GM12878 (cell line): ENCODE measurements around the gene RYR2. TPM values are rescaled to one million over a fixed set of nuclear protein-coding genes. Genes with fewer than 3 reads are reported as not detected.

Experiments
- ATAC-seq: fragments of 200-7000 bp; cut with Tn5 transposase; 3 replicates; pipeline ENCODE4 v1.9.1; 2020; ENCODE audit warnings: mild to moderate bottlenecking, moderate library complexity
- BruUV-seq: library from RNA; stranded (reverse); fragments of 400-500 nt; replicated peaks from 2 replicates; lab custom pipeline; 2021; lab: Mats Ljungman, UMichigan
- CTCF ChIA-PET: fragments of 300-600 bp; sonication (Branson Sonifier 250); formaldehyde crosslinking; extraction: SDS; loops from one replicate; lab custom pipeline; 2021; ENCODE audit warnings: inconsistent platforms; lab: Yijun Ruan, JAX
- POLR2A ChIA-PET: fragments of 350-600 bp; formaldehyde crosslinking; extraction: SDS; loops from one replicate; lab custom pipeline; 2021; ENCODE audit warnings: inconsistent platforms; lab: Charles Lee
- RAD21 ChIA-PET: fragments of 300-600 bp; sonication (Branson Sonifier 250); formaldehyde crosslinking; loops from one replicate; lab custom pipeline; 2023; ENCODE audit warnings: antibody characterized with exemption; ENCODE audit not compliant: unreplicated experiment; lab: Charles Lee
- SMC1A ChIA-PET: fragments of 300-600 bp; sonication (Branson Sonifier 250); formaldehyde crosslinking; loops from one replicate; lab custom pipeline; 2023; ENCODE audit not compliant: unreplicated experiment, uncharacterized antibody; lab: Charles Lee
- DNase-seq: peaks from one replicate; pipeline ENCODE4 v3.0.0-alpha.2; 2011; ENCODE audit warnings: low read depth, low spot score
- FAIRE-seq: peaks from 3 replicates; lab custom pipeline; 2011; peaks lifted over from hg19 to GRCh38; lab: Jason Lieb, UNC
- H2AFZ ChIP-seq: 2 replicates; pipeline ENCODE4 v1.6.0; 2011; ENCODE audit warnings: low read depth, low read length, control low read depth; ENCODE audit not compliant: control insufficient read depth
- H3K27ac ChIP-seq: 2 replicates; pipeline ENCODE4 v1.5.1; 2011; ENCODE audit warnings: control low read depth; ENCODE audit not compliant: control insufficient read depth, insufficient read depth
- H3K27me3 ChIP-seq, 2 experiments: replicated peaks in 1 of 2; 2 replicates each; pipeline versions ENCODE4 v1.6.0 to v1.6.1; 2011; ENCODE audit warnings: low read length in 1 of 2; ENCODE audit not compliant: control insufficient read depth in 2 of 2, insufficient read depth in 2 of 2
- H3K36me3 ChIP-seq, 2 experiments: 2 replicates each; pipeline ENCODE4 v1.5.1; 2011; ENCODE audit warnings: low read length in 1 of 2; ENCODE audit not compliant: control insufficient read depth in 2 of 2, insufficient read depth in 2 of 2
- H3K4me1 ChIP-seq: 2 replicates; pipeline ENCODE4 v1.6.1; 2011; ENCODE audit warnings: mild to moderate bottlenecking, low read length, moderate library complexity, mixed read lengths; ENCODE audit not compliant: control insufficient read depth, insufficient read depth
- H3K4me2 ChIP-seq: 2 replicates; pipeline ENCODE4 v1.6.0; 2011; ENCODE audit warnings: control low read depth; ENCODE audit not compliant: control insufficient read depth, insufficient read depth
- H3K4me3 ChIP-seq: fragments of 200-600 bp; sonication (generic); 2 replicates; pipeline ENCODE4 v1.5.1; 2016
- H3K79me2 ChIP-seq: 2 replicates; pipeline ENCODE4 v1.6.0; 2011; ENCODE audit warnings: low read length; ENCODE audit not compliant: control insufficient read depth, insufficient read depth
- H3K9ac ChIP-seq: 2 replicates; pipeline ENCODE4 v1.8.0; 2011; ENCODE audit warnings: low read length, control low read depth, mixed read lengths; ENCODE audit not compliant: control insufficient read depth, insufficient read depth
- H3K9me3 ChIP-seq: replicated peaks from 3 replicates; pipeline ENCODE4 v1.5.1; 2011; ENCODE audit warnings: mild to moderate bottlenecking, low read length; ENCODE audit not compliant: control insufficient read depth, insufficient read depth
- H4K20me1 ChIP-seq: 2 replicates; pipeline ENCODE4 v1.6.0; 2011; ENCODE audit not compliant: control insufficient read depth, insufficient read depth
- ETV6 ChIP-seq, 2 experiments: fragments of 450-650 bp in 1 of 2; IDR thresholded peaks in 1 of 2; conservative IDR thresholded peaks in 1 of 2; 2 replicates each; pipeline ENCODE4 v1.6.1; 2014; ENCODE audit warnings: antibody characterized with exemption in 1 of 2, borderline replicate concordance in 1 of 2, low read depth in 1 of 2, mild to moderate bottlenecking in 1 of 2, moderate library complexity in 1 of 2
- EZH2 ChIP-seq: IDR thresholded peaks from 2 replicates; pipeline ENCODE4 v1.6.1; 2012; ENCODE audit warnings: low read depth, mild to moderate bottlenecking, control low read depth, inconsistent platforms, low read length, borderline replicate concordance; ENCODE audit not compliant: control insufficient read depth
- IKZF1 ChIP-seq: fragments of 450-650 bp; conservative IDR thresholded peaks from 2 replicates; pipeline ENCODE4 v1.6.1; 2017; ENCODE audit warnings: antibody characterized with exemption, mild to moderate bottlenecking
- IRF5 ChIP-seq: fragments of 450-650 bp; IDR thresholded peaks from 2 replicates; pipeline ENCODE4 v1.6.1; 2017; ENCODE audit warnings: borderline replicate concordance
- JUNB ChIP-seq: IDR thresholded peaks from 2 replicates; pipeline ENCODE4 v1.6.1; 2016; ENCODE audit warnings: antibody characterized with exemption, mild to moderate bottlenecking
- MYB ChIP-seq: fragments of 150-350 bp; IDR thresholded peaks from 2 replicates; pipeline ENCODE4 v1.6.1; 2014; ENCODE audit warnings: mild to moderate bottlenecking, low read depth, low read length, borderline replicate concordance
- NFYB ChIP-seq: IDR thresholded peaks from 2 replicates; pipeline ENCODE4 v1.6.1; 2011; ENCODE audit warnings: low read depth, mild to moderate bottlenecking, low read length, improper control_type of control experiment, moderate library complexity; ENCODE audit not compliant: insufficient read depth
- PKNOX1 ChIP-seq: fragments of 450-650 bp; IDR thresholded peaks from 2 replicates; pipeline ENCODE4 v1.6.1; 2016; ENCODE audit warnings: mild to moderate bottlenecking
- RFX5 ChIP-seq: IDR thresholded peaks from 2 replicates; pipeline ENCODE4 v1.6.1; 2011; ENCODE audit warnings: low read depth, low read length, improper control_type of control experiment
- SIN3A ChIP-seq: IDR thresholded peaks from 2 replicates; pipeline ENCODE4 v1.6.1; 2012; ENCODE audit warnings: low read depth, low read length, improper control_type of control experiment
- SPI1 ChIP-seq: IDR thresholded peaks from 2 replicates; pipeline ENCODE4 v1.6.1; 2011; ENCODE audit warnings: low read depth, mild to moderate bottlenecking, low read length, moderate library complexity, borderline replicate concordance; ENCODE audit not compliant: insufficient read depth
- SUPT20H ChIP-seq: IDR thresholded peaks from 2 replicates; pipeline ENCODE4 v1.6.1; 2011; ENCODE audit warnings: low read depth, mild to moderate bottlenecking, low read length, moderate library complexity, borderline replicate concordance; ENCODE audit not compliant: control insufficient read depth
- TBL1XR1 ChIP-seq: IDR thresholded peaks from 2 replicates; pipeline ENCODE4 v1.6.1; 2012; ENCODE audit warnings: low read depth, low read length, improper control_type of control experiment
- TCF7 ChIP-seq: IDR thresholded peaks from 2 replicates; pipeline ENCODE4 v1.6.1; 2014; ENCODE audit warnings: antibody characterized with exemption, borderline replicate concordance
- ZBTB40 ChIP-seq: fragments of 450-650 bp; IDR thresholded peaks from 2 replicates; pipeline ENCODE4 v1.6.1; 2016; ENCODE audit warnings: mild to moderate bottlenecking, moderate library complexity, borderline replicate concordance
- in situ Hi-C: fragments of 300-500 bp; cut with MboI; formaldehyde crosslinking; loops from 9 replicates; pipeline ENCODE4 v1.14.3; 2018; ENCODE audit warnings: mixed read lengths
- intact Hi-C: fragments of 100-400 bp; cut with micrococcal nuclease; formaldehyde crosslinking; loops from one replicate; pipeline ENCODE4 v1.14.2; 2022; ENCODE audit not compliant: unreplicated experiment
- polyA plus RNA-seq, 11 experiments: library from polyadenylated mRNA; depleted of rRNA in 4 of 11; unstranded in 6 of 11; stranded (reverse) in 5 of 11; fragments of >200 nt; fragmentation: Nextera tagmentation in 4 of 11; fragmentation: Illumina TruSeq in 1 of 11; extraction: Ambion mirVana in 4 of 11; extraction: Trizol in 1 of 11; gene quantifications; 1 replicate in 1 of 11; 2 replicates in 10 of 11; pipeline versions ENCODE4 v1.2.1 to v1.2.3, GENCODE V29; 2011 to 2016; ENCODE audit warnings: inconsistent platforms in 2 of 11, missing spikeins in 2 of 11, low read depth in 1 of 11
- total RNA-seq, 4 experiments: library from RNA; depleted of rRNA in 3 of 4; stranded (reverse); fragments of >200 nt in 3 of 4; fragmentation: Illumina TruSeq in 1 of 4; extraction: Trizol in 1 of 4; gene quantifications; 2 replicates each; pipeline versions ENCODE4 v1.2.1 to v1.2.3, GENCODE V29; 2013 to 2021

The RYR2 gene
- total and polyA plus RNA-seq, 10 of the 15 experiments (the other 5 are each of a cell fraction or from before 2014, with no cell fraction given) = 0.01 to 0.04 TPM; not detected in 8

- RAD21 ChIA-PET = no interaction called here
- BruUV-seq = no TSS peak
- Histone ChIP-seq H3K27ac (no peak overlapping the region), H4K20me1 (no peaks in the 10 kb centered on the region), H3K36me3 (no peaks in the 10 kb centered on the region), H3K4me1 (no peaks in the 10 kb centered on the region), H3K4me3 (no peak overlapping the region), H3K9ac (no peak overlapping the region), H3K4me2 (no peak overlapping the region), H3K79me2 (no peaks in the 10 kb centered on the region), H3K27me3 (no peaks in the 10 kb centered on the region; a peak in 1 of 4 replicates), H3K9me3 (no peaks in the 10 kb centered on the region), H2AFZ (no peak overlapping the region)
- SMC1A ChIA-PET = interaction anchor here (0.8 kb wide), 1 partner anchor 235 kb away, joined by 3 read pairs; no protein-coding TSS in a partner anchor
- ATAC-seq (no peak), FAIRE-seq (no peak), DNase-seq (no peak)
- POLR2A ChIA-PET = no interaction called here
- intact Hi-C loops (no loop called here), in situ Hi-C loops (loop anchor here (25.0 kb wide), 1 partner anchor 1026 kb away; no protein-coding TSS in a partner anchor)
- CTCF ChIA-PET = no interaction called here
- TF ChIP-seq IKZF1 = no peak
- no peak for TF ChIP-seq RFX5
- no peak for TF ChIP-seq SPI1
- TF ChIP-seq JUNB = no peak
- TF ChIP-seq ZBTB40 = no peak
- no peak for TF ChIP-seq MYB
- TF ChIP-seq NFYB = no peak
- TF ChIP-seq TCF7 = no peak
- no peak for TF ChIP-seq PKNOX1
- TF ChIP-seq TBL1XR1 = no peak
- TF ChIP-seq SUPT20H = no peak
- TF ChIP-seq ETV6 (conservative IDR thresholded peaks at IDR 0.05 in 1 of 2, IDR thresholded peaks at IDR 0.05 in 1 of 2; ENCODE audit: borderline replicate concordance in 1 of 2, low read depth in 1 of 2) = no peak
- TF ChIP-seq IRF5 = no peak
- TF ChIP-seq EZH2 = no peak
- no peak for TF ChIP-seq SIN3A
Observed at GRCh38 chr1:237138551-237138950, 96.6 kb downstream of the RYR2 start.
